Astrocyte (in vitro differentiated cells and primary cell): Measurements from ENCODE around the gene SYCE1L.
"Not testable (repeated sequence)": the region's sequence is repeated elsewhere in the genome, so short reads cannot be mapped to it uniquely, and the experiment has no call there.

ENCODE experiments used
- EZH2 ChIP-seq: IDR thresholded peaks from 2 replicates; pipeline ENCODE4 v1.6.1; 2012; ENCODE audit warnings: mild to moderate bottlenecking, low read length, inconsistent platforms; ENCODE audit not compliant: insufficient read depth
- TF ChIP-seq, protein P1 (sequence below): IDR thresholded peaks from 2 replicates; pipeline ENCODE4 v1.5.1; 2011; ENCODE audit warnings: low read depth, mild to moderate bottlenecking, inconsistent platforms, low read length, moderate library complexity; ENCODE audit not compliant: insufficient read depth

DNA sequence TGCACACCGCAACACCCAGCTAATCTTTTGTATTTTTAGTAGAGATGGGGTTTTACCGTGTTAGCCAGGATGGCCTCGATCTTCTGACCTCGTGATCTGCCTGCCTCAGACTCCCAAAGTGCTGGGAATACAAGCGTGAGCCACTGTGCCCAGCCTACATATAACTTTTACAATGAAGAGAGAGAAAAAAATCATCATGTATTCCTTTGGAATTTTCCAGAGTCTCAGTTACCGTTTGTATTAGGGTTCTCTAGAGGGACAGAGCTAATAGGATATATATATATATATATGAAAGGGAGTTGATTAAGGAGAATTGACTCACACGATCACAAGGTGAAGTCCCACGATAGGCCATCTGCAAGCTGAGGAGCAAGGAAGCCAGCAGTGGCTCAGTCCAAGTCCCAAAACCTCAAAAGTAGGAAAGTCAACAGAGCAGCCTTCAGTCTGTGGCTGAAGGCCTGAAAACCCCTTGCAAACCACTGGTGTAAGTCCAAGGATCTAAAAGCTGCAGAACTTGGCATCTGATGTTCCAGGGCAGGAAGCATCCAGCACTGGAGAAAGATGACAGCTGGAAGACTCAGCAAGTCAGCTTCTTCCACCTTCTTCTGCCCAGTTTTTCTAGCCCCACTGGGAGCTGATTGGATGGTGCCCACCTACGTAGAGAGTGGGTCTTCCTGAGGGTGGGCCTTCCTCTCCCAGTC lies 33.5 kb upstream of the SYCE1L start:
- TF ChIP-seq, protein P1, sequence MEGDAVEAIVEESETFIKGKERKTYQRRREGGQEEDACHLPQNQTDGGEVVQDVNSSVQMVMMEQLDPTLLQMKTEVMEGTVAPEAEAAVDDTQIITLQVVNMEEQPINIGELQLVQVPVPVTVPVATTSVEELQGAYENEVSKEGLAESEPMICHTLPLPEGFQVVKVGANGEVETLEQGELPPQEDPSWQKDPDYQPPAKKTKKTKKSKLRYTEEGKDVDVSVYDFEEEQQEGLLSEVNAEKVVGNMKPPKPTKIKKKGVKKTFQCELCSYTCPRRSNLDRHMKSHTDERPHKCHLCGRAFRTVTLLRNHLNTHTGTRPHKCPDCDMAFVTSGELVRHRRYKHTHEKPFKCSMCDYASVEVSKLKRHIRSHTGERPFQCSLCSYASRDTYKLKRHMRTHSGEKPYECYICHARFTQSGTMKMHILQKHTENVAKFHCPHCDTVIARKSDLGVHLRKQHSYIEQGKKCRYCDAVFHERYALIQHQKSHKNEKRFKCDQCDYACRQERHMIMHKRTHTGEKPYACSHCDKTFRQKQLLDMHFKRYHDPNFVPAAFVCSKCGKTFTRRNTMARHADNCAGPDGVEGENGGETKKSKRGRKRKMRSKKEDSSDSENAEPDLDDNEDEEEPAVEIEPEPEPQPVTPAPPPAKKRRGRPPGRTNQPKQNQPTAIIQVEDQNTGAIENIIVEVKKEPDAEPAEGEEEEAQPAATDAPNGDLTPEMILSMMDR = not testable (repeated sequence)
- not testable (repeated sequence) for TF ChIP-seq EZH2
